Testis (tissue), 2 donors: ENCODE results near the gene RSPO3.

Experiments used
- POLR2A ChIP-seq: fragments of 450-650 bp; IDR thresholded peaks from one replicate; pipeline ENCODE4 v1.6.1; 2017; ENCODE audit warnings: antibody characterized with exemption, mild to moderate bottlenecking, moderate library complexity
- TF ChIP-seq, protein P1 (sequence below), 3 experiments: fragments of 450-650 bp in 2 of 3; fragments of 200-600 bp in 1 of 3; sonication (generic) in 1 of 3; IDR thresholded peaks; one replicate each; pipeline ENCODE4 v1.5.1; 2016 to 2019; ENCODE audit warnings: antibody characterized with exemption in 3 of 3, mild to moderate bottlenecking in 2 of 3, moderate library complexity in 1 of 3

GRCh38 chr6:127192911-127193541 is 74.6 kb downstream of the RSPO3 start:
- TF ChIP-seq, protein P1, sequence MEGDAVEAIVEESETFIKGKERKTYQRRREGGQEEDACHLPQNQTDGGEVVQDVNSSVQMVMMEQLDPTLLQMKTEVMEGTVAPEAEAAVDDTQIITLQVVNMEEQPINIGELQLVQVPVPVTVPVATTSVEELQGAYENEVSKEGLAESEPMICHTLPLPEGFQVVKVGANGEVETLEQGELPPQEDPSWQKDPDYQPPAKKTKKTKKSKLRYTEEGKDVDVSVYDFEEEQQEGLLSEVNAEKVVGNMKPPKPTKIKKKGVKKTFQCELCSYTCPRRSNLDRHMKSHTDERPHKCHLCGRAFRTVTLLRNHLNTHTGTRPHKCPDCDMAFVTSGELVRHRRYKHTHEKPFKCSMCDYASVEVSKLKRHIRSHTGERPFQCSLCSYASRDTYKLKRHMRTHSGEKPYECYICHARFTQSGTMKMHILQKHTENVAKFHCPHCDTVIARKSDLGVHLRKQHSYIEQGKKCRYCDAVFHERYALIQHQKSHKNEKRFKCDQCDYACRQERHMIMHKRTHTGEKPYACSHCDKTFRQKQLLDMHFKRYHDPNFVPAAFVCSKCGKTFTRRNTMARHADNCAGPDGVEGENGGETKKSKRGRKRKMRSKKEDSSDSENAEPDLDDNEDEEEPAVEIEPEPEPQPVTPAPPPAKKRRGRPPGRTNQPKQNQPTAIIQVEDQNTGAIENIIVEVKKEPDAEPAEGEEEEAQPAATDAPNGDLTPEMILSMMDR (IDR thresholded peaks at IDR 0.05), result no peak
- no peak for TF ChIP-seq POLR2A
